ENCODE measurements around the gene RFPL3.

The RFPL3 gene

GRCh38 chr22:32328306-32329201 is 29.1 kb upstream of the RFPL3 start:
- H3K27ac ChIP-seq: no peak overlapping the region
- POLR2A ChIA-PET (ENCODE audit: low non-redundant PET): no interaction called here
- TF ChIP-seq, protein P1, sequence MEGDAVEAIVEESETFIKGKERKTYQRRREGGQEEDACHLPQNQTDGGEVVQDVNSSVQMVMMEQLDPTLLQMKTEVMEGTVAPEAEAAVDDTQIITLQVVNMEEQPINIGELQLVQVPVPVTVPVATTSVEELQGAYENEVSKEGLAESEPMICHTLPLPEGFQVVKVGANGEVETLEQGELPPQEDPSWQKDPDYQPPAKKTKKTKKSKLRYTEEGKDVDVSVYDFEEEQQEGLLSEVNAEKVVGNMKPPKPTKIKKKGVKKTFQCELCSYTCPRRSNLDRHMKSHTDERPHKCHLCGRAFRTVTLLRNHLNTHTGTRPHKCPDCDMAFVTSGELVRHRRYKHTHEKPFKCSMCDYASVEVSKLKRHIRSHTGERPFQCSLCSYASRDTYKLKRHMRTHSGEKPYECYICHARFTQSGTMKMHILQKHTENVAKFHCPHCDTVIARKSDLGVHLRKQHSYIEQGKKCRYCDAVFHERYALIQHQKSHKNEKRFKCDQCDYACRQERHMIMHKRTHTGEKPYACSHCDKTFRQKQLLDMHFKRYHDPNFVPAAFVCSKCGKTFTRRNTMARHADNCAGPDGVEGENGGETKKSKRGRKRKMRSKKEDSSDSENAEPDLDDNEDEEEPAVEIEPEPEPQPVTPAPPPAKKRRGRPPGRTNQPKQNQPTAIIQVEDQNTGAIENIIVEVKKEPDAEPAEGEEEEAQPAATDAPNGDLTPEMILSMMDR (conservative IDR thresholded peaks at IDR 0.05; ENCODE audit: low read depth): no peak
- DNase-seq (ENCODE audit: low spot score): no peak
- CTCF ChIA-PET: interaction anchor here (0.5 kb wide), 1 partner anchor 667 kb away, joined by 6 read pairs; no protein-coding TSS in a partner anchor

DNA sequence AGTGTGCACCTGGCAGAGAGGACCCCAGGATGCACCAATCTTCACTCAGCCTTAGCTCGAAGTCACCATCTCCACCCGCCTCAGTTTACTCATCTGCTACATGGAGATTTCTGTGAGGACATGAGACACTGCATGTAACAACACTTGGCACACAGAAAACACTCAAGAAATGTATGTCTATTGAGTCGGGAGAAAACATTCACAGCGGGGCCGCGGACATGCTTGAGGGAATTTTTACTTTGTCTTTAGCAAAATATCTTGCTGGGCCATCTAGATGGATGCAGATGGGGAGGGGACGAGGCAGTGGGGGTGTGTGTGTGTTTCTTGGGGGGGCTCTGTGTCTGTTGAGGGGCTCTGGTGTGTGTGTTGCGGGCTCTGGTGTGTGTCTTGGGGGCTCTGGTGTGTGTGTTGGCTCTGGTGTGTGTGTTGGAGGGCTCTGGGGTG is 28.4 kb upstream of the RFPL3 start:
- DNase-seq (ENCODE audit: low spot score): no peak
- POLR2A ChIA-PET (ENCODE audit: low non-redundant PET): no interaction called here
- no peak overlapping the region for H3K27ac ChIP-seq
- CTCF ChIA-PET: no interaction called here
- TF ChIP-seq, protein P1 (conservative IDR thresholded peaks at IDR 0.05; ENCODE audit: low read depth): no peak

GRCh38 chr22:32331236-32331917 is 26.3 kb upstream of the RFPL3 start:
- TF ChIP-seq, protein P1 (conservative IDR thresholded peaks at IDR 0.05; ENCODE audit: low read depth): no peak
- H3K27ac ChIP-seq: no peak overlapping the region
- ChIA-PET POLR2A (ENCODE audit: low non-redundant PET) (no interaction called here), CTCF (no interaction called here)
- DNase-seq (ENCODE audit: low spot score): no peak

DNA sequence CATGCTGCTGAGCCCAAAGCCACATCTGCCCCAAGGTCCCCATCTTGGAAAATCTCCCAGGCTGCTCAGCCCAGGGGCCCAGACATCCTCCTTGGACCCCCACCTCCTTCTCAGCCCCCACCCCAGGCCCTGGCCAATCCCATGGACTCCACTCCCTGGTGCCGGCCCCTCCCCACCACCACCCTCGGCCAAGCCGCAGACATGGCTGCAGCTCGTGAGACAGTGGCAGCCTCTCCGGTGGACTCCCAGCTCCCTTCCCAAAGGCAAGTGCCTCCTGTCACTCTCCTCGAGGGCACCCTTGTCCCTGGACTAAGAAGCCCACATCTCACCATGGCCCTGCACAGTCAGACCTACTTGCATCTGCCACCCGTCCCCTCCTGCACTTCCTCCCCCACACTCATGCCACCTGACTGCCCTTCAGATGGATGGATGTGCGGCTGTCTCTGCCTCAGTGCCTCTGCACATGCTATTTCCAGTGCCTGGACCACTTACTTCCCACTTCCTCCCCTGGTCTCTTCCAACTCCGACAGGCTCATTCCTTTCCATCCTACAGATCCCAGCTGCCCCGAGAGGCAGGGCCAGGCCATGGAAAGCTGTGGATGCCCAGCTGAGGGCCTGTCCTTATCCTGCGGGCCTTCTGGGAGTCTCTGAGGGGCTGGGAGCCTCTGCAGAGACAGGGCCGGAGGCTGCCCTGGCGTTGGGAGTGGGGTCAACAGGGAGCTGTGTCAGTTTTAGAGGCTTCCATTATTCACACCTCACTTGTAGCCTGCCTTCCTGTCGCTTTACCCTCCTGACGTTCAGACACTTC is 25.5 kb upstream of the RFPL3 start:
- DNase-seq (ENCODE audit: low spot score): no peak
- TF ChIP-seq, protein P1 (conservative IDR thresholded peaks at IDR 0.05; ENCODE audit: low read depth): no peak
- POLR2A ChIA-PET (ENCODE audit: low non-redundant PET): no interaction called here
- H3K27ac ChIP-seq: no peak overlapping the region
- CTCF ChIA-PET: no interaction called here

DNA sequence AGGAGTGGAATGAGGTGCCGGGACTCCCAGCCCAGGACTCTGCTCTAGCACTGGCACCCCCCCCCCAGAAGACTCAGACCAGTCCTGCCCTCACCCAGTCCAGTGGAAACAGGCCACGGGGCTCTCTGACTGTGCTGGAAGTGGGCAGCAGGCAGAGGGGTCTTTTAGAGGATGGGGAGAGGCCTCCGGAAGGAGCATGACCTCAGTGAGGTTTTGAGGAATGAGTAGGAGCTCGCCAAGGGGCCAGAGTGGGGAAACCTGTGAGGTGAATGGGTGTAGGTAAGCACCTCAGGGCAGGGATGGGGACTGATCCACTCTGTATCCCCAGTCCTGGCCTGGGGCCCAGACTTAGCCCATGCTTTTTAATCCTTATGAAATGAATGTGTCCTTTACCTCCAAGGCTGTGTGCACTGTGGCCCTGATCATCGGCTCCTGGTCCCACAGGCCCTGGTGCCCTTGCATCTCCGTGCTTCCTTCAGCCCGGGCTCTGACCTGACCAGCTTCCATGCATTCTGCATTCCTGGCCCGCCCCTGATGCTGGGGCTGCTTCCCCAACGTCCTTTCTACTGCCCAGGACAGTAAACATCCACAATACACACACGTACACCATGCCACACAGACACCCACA is 24.4 kb upstream of the RFPL3 start:
- CTCF ChIA-PET: no interaction called here
- no peak for DNase-seq (ENCODE audit: low spot score)
- H3K27ac ChIP-seq: no peak overlapping the region
- TF ChIP-seq, protein P1 (conservative IDR thresholded peaks at IDR 0.05; ENCODE audit: low read depth): no peak
- POLR2A ChIA-PET (ENCODE audit: low non-redundant PET): no interaction called here
